NB4 (cell line): ENCODE measurements around the gene CCDC24.

Source experiments
- POLR2A ChIP-seq: IDR thresholded peaks from 2 replicates; pipeline ENCODE4 v1.6.1; 2011; ENCODE audit warnings: mild to moderate bottlenecking; ENCODE audit not compliant: insufficient read length; ENCODE audit errors: extremely low read depth
- TF ChIP-seq, protein P1 (sequence below): IDR thresholded peaks from one replicate; pipeline ENCODE4 v1.5.1; 2012; ENCODE audit warnings: low read depth, low read length

DNA sequence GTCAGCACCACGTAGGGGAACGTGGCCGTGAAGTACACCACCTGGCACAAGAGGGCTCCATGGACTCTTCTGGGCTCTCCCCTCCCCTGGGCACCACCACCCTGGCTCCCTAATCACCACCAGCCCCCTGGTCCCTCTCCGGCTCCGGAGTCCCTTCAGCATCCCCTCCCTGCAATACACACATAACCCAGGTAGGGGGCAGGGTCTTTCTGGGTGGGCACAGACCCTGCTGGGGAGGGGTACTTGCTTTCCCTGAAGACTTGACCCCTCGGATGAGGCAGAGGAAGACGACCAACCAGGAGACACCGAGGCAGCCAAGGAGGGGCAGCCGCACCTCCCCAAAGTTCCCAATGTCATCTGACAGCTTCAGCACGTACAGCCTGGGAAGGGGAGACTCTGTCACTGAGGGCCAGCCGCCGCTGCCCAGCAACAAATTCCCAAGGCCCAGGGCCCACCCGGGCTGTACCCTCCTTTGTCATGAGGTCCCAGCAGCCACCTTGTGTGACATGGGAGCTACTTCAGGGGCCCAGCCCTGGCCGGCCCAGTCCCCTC is 11.3 kb downstream of the CCDC24 start:
- TF ChIP-seq, protein P1, sequence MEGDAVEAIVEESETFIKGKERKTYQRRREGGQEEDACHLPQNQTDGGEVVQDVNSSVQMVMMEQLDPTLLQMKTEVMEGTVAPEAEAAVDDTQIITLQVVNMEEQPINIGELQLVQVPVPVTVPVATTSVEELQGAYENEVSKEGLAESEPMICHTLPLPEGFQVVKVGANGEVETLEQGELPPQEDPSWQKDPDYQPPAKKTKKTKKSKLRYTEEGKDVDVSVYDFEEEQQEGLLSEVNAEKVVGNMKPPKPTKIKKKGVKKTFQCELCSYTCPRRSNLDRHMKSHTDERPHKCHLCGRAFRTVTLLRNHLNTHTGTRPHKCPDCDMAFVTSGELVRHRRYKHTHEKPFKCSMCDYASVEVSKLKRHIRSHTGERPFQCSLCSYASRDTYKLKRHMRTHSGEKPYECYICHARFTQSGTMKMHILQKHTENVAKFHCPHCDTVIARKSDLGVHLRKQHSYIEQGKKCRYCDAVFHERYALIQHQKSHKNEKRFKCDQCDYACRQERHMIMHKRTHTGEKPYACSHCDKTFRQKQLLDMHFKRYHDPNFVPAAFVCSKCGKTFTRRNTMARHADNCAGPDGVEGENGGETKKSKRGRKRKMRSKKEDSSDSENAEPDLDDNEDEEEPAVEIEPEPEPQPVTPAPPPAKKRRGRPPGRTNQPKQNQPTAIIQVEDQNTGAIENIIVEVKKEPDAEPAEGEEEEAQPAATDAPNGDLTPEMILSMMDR: no peak
- no peak for TF ChIP-seq POLR2A
